Nephron (organoid): ENCODE results near the gene FKBP1B.

Experiments used
- H3K27ac Mint-ChIP-seq, 3 experiments: 2 replicates each; pipeline ENCODE4 v1.8.0; 2020; ENCODE audit warnings: mixed read lengths in 3 of 3, mild to moderate bottlenecking in 2 of 3, moderate library complexity in 1 of 3
- H3K27me3 Mint-ChIP-seq: 2 replicates; pipeline ENCODE4 v1.8.0; 2021; ENCODE audit warnings: low read depth, mild to moderate bottlenecking, moderate library complexity, mixed read lengths
- H3K36me3 Mint-ChIP-seq: 2 replicates; pipeline ENCODE4 v1.8.0; 2020; ENCODE audit warnings: low read depth, mixed read lengths
- H3K4me1 Mint-ChIP-seq: 2 replicates; pipeline ENCODE4 v1.8.0; 2020; ENCODE audit warnings: mixed read lengths
- H3K4me3 Mint-ChIP-seq, 3 experiments: 2 replicates each; pipeline ENCODE4 v1.8.0; 2020; ENCODE audit warnings: mild to moderate bottlenecking in 3 of 3, mixed read lengths in 3 of 3, moderate library complexity in 2 of 3
- H3K9me3 Mint-ChIP-seq: 2 replicates; pipeline ENCODE4 v1.8.0; 2020; ENCODE audit warnings: mixed read lengths
- CTCF ChIP-seq, 3 experiments: fragments of 200-600 bp; sonication (generic); IDR thresholded peaks; one replicate each; pipeline ENCODE4 v1.5.0; 2021; ENCODE audit warnings: antibody characterized with exemption in 3 of 3; ENCODE audit not compliant: unreplicated experiment in 3 of 3

The FKBP1B gene

GRCh38 chr2:24016376-24016761 lies 33.2 kb upstream of the FKBP1B start:
- no peak overlapping the region for H3K4me3 Mint-ChIP-seq
- TF ChIP-seq CTCF (IDR thresholded peaks at IDR 0.05; ENCODE audit: unreplicated experiment in 3 of 3) = no peak
- no peaks in the 10 kb centered on the region for H3K4me1 Mint-ChIP-seq
- H3K9me3 Mint-ChIP-seq = no peaks in the 10 kb centered on the region
- H3K27ac Mint-ChIP-seq = no peak overlapping the region
- peaks cover 20% of the 10 kb centered on the region for H3K27me3 Mint-ChIP-seq
- no peaks in the 10 kb centered on the region for H3K36me3 Mint-ChIP-seq

- H3K27me3 Mint-ChIP-seq = peaks cover 13% of the 10 kb centered on the region
- no peaks in the 10 kb centered on the region for H3K9me3 Mint-ChIP-seq
- no peaks in the 10 kb centered on the region for H3K36me3 Mint-ChIP-seq
- no peaks in the 10 kb centered on the region for H3K4me1 Mint-ChIP-seq
- H3K4me3 Mint-ChIP-seq = no peak overlapping the region
- no peak for TF ChIP-seq CTCF (IDR thresholded peaks at IDR 0.05; ENCODE audit: unreplicated experiment in 3 of 3)
- no peak overlapping the region for H3K27ac Mint-ChIP-seq
Observed at GRCh38 chr2:24016853-24017703, 32.5 kb upstream of the FKBP1B start.

- Mint-ChIP-seq H3K27ac (no peak overlapping the region), H3K4me1 (no peaks in the 10 kb centered on the region), H3K4me3 (no peak overlapping the region), H3K27me3 (peaks cover 6% of the 10 kb centered on the region), H3K9me3 (no peaks in the 10 kb centered on the region), H3K36me3 (peaks cover 5% of the 10 kb centered on the region)
- TF ChIP-seq CTCF (IDR thresholded peaks at IDR 0.05; ENCODE audit: unreplicated experiment in 3 of 3) = no peak
Observed at GRCh38 chr2:24017711-24018110, 31.8 kb upstream of the FKBP1B start.

GRCh38 chr2:24018241-24018640 lies 31.3 kb upstream of the FKBP1B start:
- no peak overlapping the region for H3K27ac Mint-ChIP-seq
- peaks cover 9% of the 10 kb centered on the region for H3K36me3 Mint-ChIP-seq
- H3K9me3 Mint-ChIP-seq = no peaks in the 10 kb centered on the region
- H3K4me3 Mint-ChIP-seq = no peak overlapping the region
- no peak for TF ChIP-seq CTCF (IDR thresholded peaks at IDR 0.05; ENCODE audit: unreplicated experiment in 3 of 3)
- peaks cover 5% of the 10 kb centered on the region for H3K27me3 Mint-ChIP-seq
- no peaks in the 10 kb centered on the region for H3K4me1 Mint-ChIP-seq

- Mint-ChIP-seq H3K27me3 (no peaks in the 10 kb centered on the region), H3K9me3 (no peaks in the 10 kb centered on the region), H3K27ac (no peak overlapping the region), H3K36me3 (peaks cover 14% of the 10 kb centered on the region), H3K4me3 (no peak overlapping the region), H3K4me1 (no peaks in the 10 kb centered on the region)
- TF ChIP-seq CTCF (IDR thresholded peaks at IDR 0.05; ENCODE audit: unreplicated experiment in 3 of 3) = no peak
Observed at GRCh38 chr2:24019729-24020128, 29.8 kb upstream of the FKBP1B start.

GRCh38 chr2:24020244-24020643 lies 29.3 kb upstream of the FKBP1B start:
- Mint-ChIP-seq H3K27ac (no peak overlapping the region), H3K4me1 (no peaks in the 10 kb centered on the region), H3K36me3 (peaks cover 18% of the 10 kb centered on the region), H3K9me3 (no peaks in the 10 kb centered on the region), H3K27me3 (no peaks in the 10 kb centered on the region), H3K4me3 (no peak overlapping the region)
- TF ChIP-seq CTCF (IDR thresholded peaks at IDR 0.05; ENCODE audit: unreplicated experiment in 3 of 3) = no peak
